A549 (cell line): ENCODE results near the gene BCL2L12. TPM values are rescaled to one million over a fixed set of nuclear protein-coding genes. Genes with fewer than 3 reads are reported as not detected.

Experiments used
- ATAC-seq, 2 experiments: fragments of 200-7000 bp in 1 of 2; fragments of >200 bp in 1 of 2; cut with Nextera tagmentation in 1 of 2; cut with Tn5 transposase in 1 of 2; 3 replicates each; pipeline versions ENCODE4 v1.8.0 to v1.9.1; 2018 to 2020; ENCODE audit warnings: mild to moderate bottlenecking in 1 of 2, moderate library complexity in 1 of 2
- CTCF ChIA-PET: fragments of 300-600 bp; sonication (Branson Sonifier 250); formaldehyde crosslinking; extraction: SDS; loops from one replicate; lab custom pipeline; 2021; ENCODE audit warnings: antibody characterized with exemption, inconsistent platforms; lab: Yijun Ruan, JAX
- POLR2A ChIA-PET: fragments of 350-600 bp; formaldehyde crosslinking; extraction: SDS; loops from one replicate; lab custom pipeline; 2021; ENCODE audit warnings: antibody characterized with exemption, inconsistent platforms; lab: Yijun Ruan, JAX
- DNase-seq, 2 experiments: peaks; one replicate each; pipeline versions ENCODE4 v3.0.0 to v3.0.0-alpha.2; 2011 to 2016; ENCODE audit warnings: low read depth in 1 of 2, low spot score in 1 of 2
- FAIRE-seq: peaks from 2 replicates; lab custom pipeline; 2011; peaks lifted over from hg19 to GRCh38; lab: Jason Lieb, UNC
- H3K27ac ChIP-seq, 2 experiments: fragments of >200 bp; sonication (Bioruptor Twin); formaldehyde crosslinking; 3 replicates each; pipeline ENCODE4 v1.5.1; 2016 to 2017
- H3K4me1 ChIP-seq: fragments of >200 bp; sonication (Bioruptor Twin); formaldehyde crosslinking; 3 replicates; pipeline ENCODE4 v1.6.1; 2016
- H3K4me2 ChIP-seq: fragments of >200 bp; sonication (Bioruptor Twin); formaldehyde crosslinking; 3 replicates; pipeline ENCODE4 v1.6.1; 2016
- H3K4me3 ChIP-seq: fragments of >200 bp; sonication (Bioruptor Twin); formaldehyde crosslinking; 3 replicates; pipeline ENCODE4 v1.5.1; 2016
- H3K9me3 ChIP-seq: fragments of >200 bp; sonication (Bioruptor Twin); formaldehyde crosslinking; 3 replicates; pipeline ENCODE4 v1.6.1; 2016
- CBX8 ChIP-seq: fragments of 200-600 bp; sonication (generic); IDR thresholded peaks from 2 replicates; pipeline ENCODE4 v1.6.1; 2016
- CHD2 ChIP-seq: fragments of 150-350 bp; IDR thresholded peaks from 2 replicates; pipeline ENCODE4 v1.6.1; 2014; ENCODE audit warnings: low read length; ENCODE audit not compliant: partially characterized antibody
- EP300 ChIP-seq, 2 experiments: fragments of >200 bp; sonication (Bioruptor Twin); formaldehyde crosslinking; IDR thresholded peaks; 2 replicates in 1 of 2; 3 replicates in 1 of 2; pipeline ENCODE4 v1.6.1; 2016 to 2017
- ESRRA ChIP-seq: fragments of 150-350 bp; IDR thresholded peaks from 2 replicates; pipeline ENCODE4 v1.6.1; 2014; ENCODE audit warnings: mild to moderate bottlenecking, low read length, borderline replicate concordance
- FOSB ChIP-seq: fragments of 250-450 bp; sonication (Bioruptor Pico); IDR thresholded peaks from 2 replicates; pipeline ENCODE4 v1.5.0; 2020; ENCODE audit warnings: mild to moderate bottlenecking, moderate library complexity
- FOSL2 ChIP-seq, 2 experiments: fragments of 450-650 bp in 1 of 2; fragments of >200 bp in 1 of 2; sonication (Bioruptor Twin) in 1 of 2; formaldehyde crosslinking; IDR thresholded peaks; 2 replicates each; pipeline versions ENCODE4 v1.5.0 to v1.6.1; 2016 to 2020; ENCODE audit warnings: mild to moderate bottlenecking in 1 of 2, moderate library complexity in 1 of 2
- GATA3 ChIP-seq: IDR thresholded peaks from 2 replicates; pipeline ENCODE4 v1.6.1; 2012; ENCODE audit warnings: borderline replicate concordance
- HDAC2 ChIP-seq: fragments of 200-600 bp; sonication (generic); IDR thresholded peaks from 2 replicates; pipeline ENCODE4 v1.6.1; 2016
- HOXA7 ChIP-seq: fragments of 250-450 bp; sonication (Bioruptor Pico); IDR thresholded peaks from 2 replicates; pipeline ENCODE4 v1.5.0; 2020; ENCODE audit warnings: mild to moderate bottlenecking, moderate library complexity
- HOXB5 ChIP-seq: fragments of 250-450 bp; sonication (Bioruptor Pico); IDR thresholded peaks from 2 replicates; pipeline ENCODE4 v1.5.0; 2020; ENCODE audit warnings: mild to moderate bottlenecking, moderate library complexity
- JUNB ChIP-seq: fragments of >200 bp; sonication (Bioruptor Twin); formaldehyde crosslinking; IDR thresholded peaks from 2 replicates; pipeline ENCODE4 v1.6.1; 2016
- NR3C1 ChIP-seq: fragments of >200 bp; sonication (Bioruptor Twin); formaldehyde crosslinking; IDR thresholded peaks from 3 replicates; pipeline ENCODE4 v1.6.1; 2017
- RARB ChIP-seq: fragments of 250-450 bp; sonication (Bioruptor Pico); IDR thresholded peaks from 2 replicates; pipeline ENCODE4 v1.8.0; 2021; ENCODE audit warnings: mild to moderate bottlenecking, moderate library complexity
- RCOR1 ChIP-seq: fragments of 150-350 bp; IDR thresholded peaks from 2 replicates; pipeline ENCODE4 v1.6.1; 2014; ENCODE audit warnings: antibody characterized with exemption, low read length, low read depth
- RNF2 ChIP-seq: fragments of 200-600 bp; sonication (generic); IDR thresholded peaks from 2 replicates; pipeline ENCODE4 v1.6.1; 2016; ENCODE audit warnings: low read depth, mild to moderate bottlenecking, antibody characterized with exemption, moderate library complexity, borderline replicate concordance
- SMC3 ChIP-seq: fragments of >200 bp; sonication (Bioruptor Twin); formaldehyde crosslinking; IDR thresholded peaks from 3 replicates; pipeline ENCODE4 v1.6.1; 2018; ENCODE audit warnings: inconsistent platforms
- ZC3H11A ChIP-seq: fragments of 450-650 bp; IDR thresholded peaks from 2 replicates; pipeline ENCODE4 v1.6.1; 2014; ENCODE audit warnings: antibody characterized with exemption, mild to moderate bottlenecking
- WGBS: methylation state at CpG from one replicate; pipeline ENCODE4 v1.1.6; 2017; ENCODE audit errors: missing lambda C conversion rate; 5-methylcytosine and 5-hydroxymethylcytosine counted together
- polyA plus RNA-seq, 4 experiments: library from polyadenylated mRNA; depleted of rRNA in 3 of 4; stranded (reverse); fragments of >200 nt; fragmentation: RNase III in 1 of 4; extraction: RNeasy Plus Mini Kit Qiagen cat#74134 plus additional on column Dnase treatment in 1 of 4; gene quantifications; 2 replicates in 3 of 4; 3 replicates in 1 of 4; pipeline ENCODE4 v1.2.3, GENCODE V29; 2011 to 2017
- TF ChIP-seq, protein P1 (sequence below): IDR thresholded peaks from 2 replicates; pipeline ENCODE4 v1.6.1; 2012
- TF ChIP-seq, protein P2 (sequence below): fragments of >200 bp; sonication (Bioruptor Twin); formaldehyde crosslinking; IDR thresholded peaks from 3 replicates; pipeline ENCODE4 v1.6.1; 2016
- TF ChIP-seq, protein P3 (sequence below): fragments of 200-600 bp; sonication (generic); IDR thresholded peaks from 2 replicates; pipeline ENCODE4 v1.6.1; 2016; ENCODE audit warnings: antibody characterized with exemption, mild to moderate bottlenecking, moderate library complexity

BCL2L12 gene
- polyA plus RNA-seq, 2 of the 4 experiments (the other 2 are of a cell fraction), result 26.6 to 53.0 TPM

DNA sequence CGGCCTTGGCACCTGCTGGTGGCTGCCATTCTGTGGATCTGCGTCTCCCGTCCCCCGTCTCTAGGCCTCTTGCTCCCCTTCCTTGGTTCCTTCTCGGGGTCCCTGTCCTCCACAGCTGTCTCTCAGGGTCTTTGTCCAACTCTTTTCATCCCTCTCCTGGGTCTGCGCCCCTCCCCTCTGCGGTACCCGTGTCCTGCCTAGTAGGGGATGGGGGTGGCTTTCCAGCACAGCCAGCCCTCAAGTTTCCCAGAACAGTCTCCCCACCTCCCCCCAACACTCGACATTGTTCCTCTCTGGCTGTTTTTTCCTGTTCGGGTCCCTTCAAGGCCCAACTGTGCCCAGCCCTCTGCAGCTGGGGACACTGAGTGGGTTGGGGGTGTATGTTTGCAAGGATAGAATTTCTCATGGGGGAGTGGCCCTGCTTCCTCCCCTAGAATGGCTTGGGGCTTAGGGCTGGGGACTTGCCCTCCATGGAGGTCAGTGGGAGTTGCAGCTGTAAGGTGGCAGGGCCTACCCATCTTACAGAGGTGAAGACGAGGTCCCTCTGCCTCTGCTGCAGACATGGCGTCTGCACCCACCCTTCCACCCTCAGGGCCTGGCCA, 22.9 kb downstream of the BCL2L12 start:
- no peak overlapping the region for H3K27ac ChIP-seq
- TF ChIP-seq, protein P1, sequence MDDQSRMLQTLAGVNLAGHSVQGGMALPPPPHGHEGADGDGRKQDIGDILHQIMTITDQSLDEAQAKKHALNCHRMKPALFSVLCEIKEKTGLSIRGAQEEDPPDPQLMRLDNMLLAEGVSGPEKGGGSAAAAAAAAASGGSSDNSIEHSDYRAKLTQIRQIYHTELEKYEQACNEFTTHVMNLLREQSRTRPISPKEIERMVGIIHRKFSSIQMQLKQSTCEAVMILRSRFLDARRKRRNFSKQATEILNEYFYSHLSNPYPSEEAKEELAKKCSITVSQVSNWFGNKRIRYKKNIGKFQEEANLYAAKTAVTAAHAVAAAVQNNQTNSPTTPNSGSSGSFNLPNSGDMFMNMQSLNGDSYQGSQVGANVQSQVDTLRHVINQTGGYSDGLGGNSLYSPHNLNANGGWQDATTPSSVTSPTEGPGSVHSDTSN, result 0 out of 2 replicates have a peak, but pooled peaks have one; percentile 2
- no peak for TF ChIP-seq GATA3
- no peak for TF ChIP-seq FOSB
- H3K4me1 ChIP-seq, result peaks cover 9% of the 10 kb centered on the region; the same call in 1 of the 3 replicates
- no peak overlapping the region for H3K4me2 ChIP-seq
- H3K4me3 ChIP-seq, result no peak overlapping the region
- DNase-seq (no peak), ATAC-seq (no peak), FAIRE-seq (no peak)
- ChIA-PET POLR2A (no interaction called here), CTCF (interaction anchor here (0.8 to 5.5 kb wide), 9 partner anchors 8 to 122 kb away, joined by 3 to 42 read pairs (median 5); no protein-coding TSS in a partner anchor)
- H3K9me3 ChIP-seq, result no peaks in the 10 kb centered on the region
- WGBS, result 91% methylated on average over 12 of the region's 12 CpGs

DNA sequence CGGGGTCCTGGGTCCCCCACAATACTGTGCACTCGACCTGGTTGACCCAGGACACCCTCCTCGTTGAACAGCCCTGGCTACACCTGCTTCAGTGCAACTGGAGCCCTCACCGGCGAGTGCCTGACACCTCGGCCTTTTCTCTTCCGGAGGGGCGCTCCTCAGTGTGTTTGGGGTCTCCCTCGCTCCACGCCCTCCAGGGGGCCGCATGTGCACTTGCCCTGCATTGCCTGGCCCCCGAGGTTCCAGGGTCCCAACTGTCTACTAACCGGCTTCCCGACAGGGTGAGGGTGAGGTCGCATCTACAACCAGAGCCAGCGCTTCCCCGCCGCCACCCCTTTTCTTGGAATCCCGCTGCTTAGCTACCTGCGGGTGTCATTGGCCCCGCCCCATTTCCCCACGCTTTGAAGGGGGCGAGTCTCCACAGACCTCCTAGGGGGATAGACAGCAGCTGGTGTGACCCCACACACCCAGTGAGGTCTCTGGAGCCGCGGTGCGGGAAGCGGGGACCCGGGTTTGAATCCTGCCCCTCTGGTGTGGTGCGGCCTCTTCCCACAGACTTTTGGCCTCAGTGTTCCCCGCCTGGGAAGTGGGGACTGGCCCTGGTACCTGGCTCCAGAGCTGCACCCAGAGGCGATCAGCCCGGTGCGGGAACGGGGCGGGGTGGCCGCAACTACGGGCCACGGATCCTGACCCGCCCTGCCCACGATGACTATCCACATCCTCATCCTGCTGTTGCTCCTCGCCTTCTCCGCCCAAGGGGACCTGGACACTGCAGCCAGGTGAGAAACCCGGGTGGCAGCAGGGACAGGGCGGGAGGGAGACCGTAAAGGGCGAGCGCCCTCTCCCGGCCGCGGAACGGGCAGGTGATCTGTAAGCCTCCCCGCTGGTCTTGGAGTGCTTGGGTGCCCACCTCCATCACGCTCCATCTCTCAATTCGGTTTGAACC, 23.7 kb downstream of the BCL2L12 start, which contains the start of gene ADM5:
TSS of gene ADM5 (plus strand) at position 462 of the 946 bp plus-strand sequence. CDS start at position 706, 244 bp downstream.
- Histone ChIP-seq H3K4me2 (no peak within 1 kb of the TSS), H3K9me3 (no peaks in the 10 kb centered on the region), H3K4me3 (no peak within 1 kb of the TSS), H3K27ac (no peak within 1 kb of the TSS), H3K4me1 (peaks cover 9% of the 10 kb centered on the region; the same call in 1 of the 3 replicates)
- ATAC-seq, result peak; percentile 0 to 1; a peak in 3 of 6 replicates
- ChIA-PET POLR2A (interaction anchor here (0.8 kb wide), 1 partner anchor 13 kb away, joined by 3 read pairs; no protein-coding TSS in a partner anchor), CTCF (interaction anchor here (0.6 to 2.1 kb wide), 6 partner anchors 9 to 17 kb away, joined by 3 to 11 read pairs (median 4); no protein-coding TSS in a partner anchor)
- no peak for DNase-seq
- FAIRE-seq, result no peak
- 92% methylated on average over 47 of the region's 54 CpGs for WGBS
- TF ChIP-seq HOXA7 (CRISPR knock-in tag) (no peak), GATA3 (no peak), NR3C1 (no peak), HOXB5 (CRISPR knock-in tag) (no peak), RCOR1 (no peak), SMC3 (no peak), HDAC2 (no peak), CHD2 (no peak), EP300 (IDR thresholded peaks at IDR 0.05) (no peak), RNF2 (no peak), FOSL2 (IDR thresholded peaks at IDR 0.05) (no peak), FOSL2 (CRISPR knock-in tag; IDR thresholded peaks at IDR 0.05) (no peak), ESRRA (no peak), JUNB (no peak), CBX8 (no peak), RARB (CRISPR knock-in tag) (no peak), ZC3H11A (no peak)
- TF ChIP-seq, protein P2, sequence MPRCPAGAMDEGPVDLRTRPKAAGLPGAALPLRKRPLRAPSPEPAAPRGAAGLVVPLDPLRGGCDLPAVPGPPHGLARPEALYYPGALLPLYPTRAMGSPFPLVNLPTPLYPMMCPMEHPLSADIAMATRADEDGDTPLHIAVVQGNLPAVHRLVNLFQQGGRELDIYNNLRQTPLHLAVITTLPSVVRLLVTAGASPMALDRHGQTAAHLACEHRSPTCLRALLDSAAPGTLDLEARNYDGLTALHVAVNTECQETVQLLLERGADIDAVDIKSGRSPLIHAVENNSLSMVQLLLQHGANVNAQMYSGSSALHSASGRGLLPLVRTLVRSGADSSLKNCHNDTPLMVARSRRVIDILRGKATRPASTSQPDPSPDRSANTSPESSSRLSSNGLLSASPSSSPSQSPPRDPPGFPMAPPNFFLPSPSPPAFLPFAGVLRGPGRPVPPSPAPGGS, result no peak
- TF ChIP-seq, protein P3, sequence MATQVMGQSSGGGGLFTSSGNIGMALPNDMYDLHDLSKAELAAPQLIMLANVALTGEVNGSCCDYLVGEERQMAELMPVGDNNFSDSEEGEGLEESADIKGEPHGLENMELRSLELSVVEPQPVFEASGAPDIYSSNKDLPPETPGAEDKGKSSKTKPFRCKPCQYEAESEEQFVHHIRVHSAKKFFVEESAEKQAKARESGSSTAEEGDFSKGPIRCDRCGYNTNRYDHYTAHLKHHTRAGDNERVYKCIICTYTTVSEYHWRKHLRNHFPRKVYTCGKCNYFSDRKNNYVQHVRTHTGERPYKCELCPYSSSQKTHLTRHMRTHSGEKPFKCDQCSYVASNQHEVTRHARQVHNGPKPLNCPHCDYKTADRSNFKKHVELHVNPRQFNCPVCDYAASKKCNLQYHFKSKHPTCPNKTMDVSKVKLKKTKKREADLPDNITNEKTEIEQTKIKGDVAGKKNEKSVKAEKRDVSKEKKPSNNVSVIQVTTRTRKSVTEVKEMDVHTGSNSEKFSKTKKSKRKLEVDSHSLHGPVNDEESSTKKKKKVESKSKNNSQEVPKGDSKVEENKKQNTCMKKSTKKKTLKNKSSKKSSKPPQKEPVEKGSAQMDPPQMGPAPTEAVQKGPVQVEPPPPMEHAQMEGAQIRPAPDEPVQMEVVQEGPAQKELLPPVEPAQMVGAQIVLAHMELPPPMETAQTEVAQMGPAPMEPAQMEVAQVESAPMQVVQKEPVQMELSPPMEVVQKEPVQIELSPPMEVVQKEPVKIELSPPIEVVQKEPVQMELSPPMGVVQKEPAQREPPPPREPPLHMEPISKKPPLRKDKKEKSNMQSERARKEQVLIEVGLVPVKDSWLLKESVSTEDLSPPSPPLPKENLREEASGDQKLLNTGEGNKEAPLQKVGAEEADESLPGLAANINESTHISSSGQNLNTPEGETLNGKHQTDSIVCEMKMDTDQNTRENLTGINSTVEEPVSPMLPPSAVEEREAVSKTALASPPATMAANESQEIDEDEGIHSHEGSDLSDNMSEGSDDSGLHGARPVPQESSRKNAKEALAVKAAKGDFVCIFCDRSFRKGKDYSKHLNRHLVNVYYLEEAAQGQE, result no peak
